ENCODE measurements around the gene STARD3. TPM values are rescaled to one million over a fixed set of nuclear protein-coding genes. Genes with fewer than 3 reads are reported as not detected.

STARD3 gene
- total and polyA plus RNA-seq, 9 donors = 34.5 to 55.9 (median 44.3) TPM

DNA sequence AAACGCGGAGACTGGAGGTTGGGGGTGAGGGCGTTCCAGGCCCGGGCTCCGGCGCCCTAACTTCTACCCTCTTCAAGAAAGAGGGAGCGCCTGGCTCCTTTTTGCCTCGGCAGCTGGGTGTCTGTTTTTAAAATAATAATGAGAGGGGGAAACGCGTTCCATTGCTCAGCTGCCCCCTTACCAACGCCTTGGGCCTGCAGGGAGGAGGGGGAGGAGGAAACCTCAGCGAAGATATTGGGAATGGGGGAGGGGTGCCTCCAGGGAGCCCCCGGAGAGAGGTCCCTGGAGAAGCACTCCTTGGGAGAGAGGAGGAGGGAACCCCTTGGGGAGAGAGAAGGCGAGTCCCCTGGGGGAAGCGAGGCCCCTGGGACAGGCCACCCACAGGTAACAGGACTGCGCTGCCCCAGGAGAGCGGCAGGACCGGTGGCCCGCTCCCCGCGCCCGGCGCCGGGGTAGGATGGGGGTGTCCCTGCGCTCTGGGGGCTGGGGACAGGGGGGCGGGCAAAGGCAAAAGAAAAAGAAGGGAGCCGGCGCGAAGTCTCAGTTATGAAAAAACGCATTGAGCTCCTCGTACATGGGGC is 31.9 kb upstream of the STARD3 start:
- Histone ChIP-seq H3K4me1 (ENCODE audit: insufficient read depth) (peaks cover 5% of the 10 kb centered on the region), H3K27ac (no peak overlapping the region), H3K4me3 (no peak overlapping the region), H3K9me3 (no peaks in the 10 kb centered on the region), H3K27me3 (peaks cover 2% of the 10 kb centered on the region), H3K36me3 (no peaks in the 10 kb centered on the region)
- WGBS, 3 donors = 2 to 4% (median 4%) methylated on average over 30 to 31 of the region's 31 CpGs
- TF ChIP-seq, protein P1, sequence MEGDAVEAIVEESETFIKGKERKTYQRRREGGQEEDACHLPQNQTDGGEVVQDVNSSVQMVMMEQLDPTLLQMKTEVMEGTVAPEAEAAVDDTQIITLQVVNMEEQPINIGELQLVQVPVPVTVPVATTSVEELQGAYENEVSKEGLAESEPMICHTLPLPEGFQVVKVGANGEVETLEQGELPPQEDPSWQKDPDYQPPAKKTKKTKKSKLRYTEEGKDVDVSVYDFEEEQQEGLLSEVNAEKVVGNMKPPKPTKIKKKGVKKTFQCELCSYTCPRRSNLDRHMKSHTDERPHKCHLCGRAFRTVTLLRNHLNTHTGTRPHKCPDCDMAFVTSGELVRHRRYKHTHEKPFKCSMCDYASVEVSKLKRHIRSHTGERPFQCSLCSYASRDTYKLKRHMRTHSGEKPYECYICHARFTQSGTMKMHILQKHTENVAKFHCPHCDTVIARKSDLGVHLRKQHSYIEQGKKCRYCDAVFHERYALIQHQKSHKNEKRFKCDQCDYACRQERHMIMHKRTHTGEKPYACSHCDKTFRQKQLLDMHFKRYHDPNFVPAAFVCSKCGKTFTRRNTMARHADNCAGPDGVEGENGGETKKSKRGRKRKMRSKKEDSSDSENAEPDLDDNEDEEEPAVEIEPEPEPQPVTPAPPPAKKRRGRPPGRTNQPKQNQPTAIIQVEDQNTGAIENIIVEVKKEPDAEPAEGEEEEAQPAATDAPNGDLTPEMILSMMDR (IDR thresholded peaks at IDR 0.05) = no peak
- TF ChIP-seq POLR2A (IDR thresholded peaks at IDR 0.05) = no peak
- TF ChIP-seq EP300 (IDR thresholded peaks at IDR 0.05) = no peak
- intact Hi-C loops (cut with DNase I) = no loop called here
- DNase-seq = no peak

DNA sequence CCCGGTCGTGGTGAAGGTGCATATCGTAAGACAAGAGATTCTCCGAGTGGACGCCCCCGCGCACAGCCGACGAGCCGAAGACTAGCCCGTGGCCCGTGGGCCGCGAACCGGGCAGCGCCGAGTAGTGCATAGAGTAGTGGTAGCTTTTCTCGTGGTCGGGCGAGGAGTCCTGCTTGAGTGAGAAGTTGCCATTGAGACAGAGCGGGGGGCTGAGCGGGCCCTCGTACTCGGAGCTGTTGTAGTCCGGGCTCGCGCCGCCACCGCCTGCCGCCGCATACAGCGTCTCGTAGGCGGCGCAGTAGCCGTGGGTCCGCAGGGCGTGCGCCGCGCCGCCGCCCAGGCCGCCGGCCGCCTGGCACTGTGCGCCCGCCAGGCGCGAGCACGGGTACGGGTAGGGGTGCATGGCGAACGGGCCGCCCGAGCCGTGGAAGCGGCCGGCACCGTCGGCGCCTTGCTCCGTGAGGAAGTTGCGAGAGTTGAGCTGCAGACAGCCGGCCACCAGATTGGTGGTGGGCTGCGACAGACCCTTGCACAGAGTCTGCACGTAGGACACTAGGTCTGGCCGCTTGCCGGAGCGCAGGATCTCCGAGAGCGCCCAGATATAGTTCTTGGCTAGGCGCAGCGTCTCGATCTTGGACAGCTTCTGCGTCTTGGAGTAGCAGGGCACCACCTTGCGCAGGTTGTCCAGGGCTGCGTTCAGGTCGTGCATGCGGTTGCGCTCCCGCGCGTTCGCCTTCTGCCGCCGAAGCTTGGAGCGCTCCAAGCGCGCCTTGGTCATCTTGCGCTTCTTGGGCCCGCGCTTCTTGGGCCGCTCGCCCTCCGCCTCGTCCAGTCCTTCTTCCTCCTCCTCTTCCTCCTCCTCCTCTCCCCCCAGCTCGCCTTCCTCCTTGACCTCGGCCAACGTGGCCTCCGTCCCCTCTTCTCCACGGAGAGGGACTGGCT is 31.2 kb upstream of the STARD3 start:
- intact Hi-C loops (cut with DNase I) = no loop called here
- DNase-seq = no peak
- 1 to 2% (median 1%) methylated on average over 83 to 102 of the region's 102 CpGs for WGBS, 3 donors
- Histone ChIP-seq H3K9me3 (no peaks in the 10 kb centered on the region), H3K27me3 (peaks cover 2% of the 10 kb centered on the region), H3K4me3 (no peak overlapping the region), H3K27ac (no peak overlapping the region), H3K4me1 (ENCODE audit: insufficient read depth) (peaks cover 5% of the 10 kb centered on the region), H3K36me3 (no peaks in the 10 kb centered on the region)
- TF ChIP-seq EP300 (IDR thresholded peaks at IDR 0.05) = no peak
- TF ChIP-seq POLR2A (IDR thresholded peaks at IDR 0.05) = no peak
- TF ChIP-seq, protein P1 (IDR thresholded peaks at IDR 0.05) = no peak

DNA sequence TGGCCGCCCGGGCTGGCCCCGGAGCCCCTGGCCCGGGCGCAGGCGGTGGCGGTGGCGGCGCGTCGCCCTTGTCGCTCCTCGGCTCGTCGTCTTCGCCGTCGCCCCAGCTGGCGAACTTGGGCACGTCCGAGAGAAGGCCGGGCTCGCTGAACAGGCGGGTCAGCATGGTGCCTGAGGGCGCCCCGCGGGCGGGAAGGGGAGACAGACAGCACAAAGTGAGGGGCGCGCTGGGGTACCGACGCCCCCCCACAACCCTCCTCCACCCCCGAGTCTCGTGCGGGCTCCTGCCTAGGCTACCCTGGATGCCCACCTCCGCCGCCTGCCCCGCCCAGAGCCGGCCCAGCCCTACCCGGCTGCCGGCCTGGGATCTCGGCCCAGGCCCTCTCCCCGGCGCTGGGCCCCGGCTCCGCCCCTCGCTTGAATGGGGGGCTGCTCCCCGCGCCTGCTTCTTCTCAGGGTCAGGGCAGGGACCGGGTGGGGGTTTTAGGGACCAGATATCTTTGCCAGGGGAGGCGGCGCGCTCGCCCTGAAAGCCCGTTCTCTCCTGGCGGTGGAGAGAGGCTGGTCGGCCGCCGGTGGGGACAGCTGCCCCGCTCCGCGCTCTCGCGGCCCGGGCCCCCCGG is 30.4 kb upstream of the STARD3 start:
- intact Hi-C loops (cut with DNase I) = no loop called here
- H3K27ac ChIP-seq = no peak overlapping the region
- H3K4me3 ChIP-seq = no peak overlapping the region
- WGBS, 3 donors = 0 to 1% (median 0%) methylated on average over 34 to 66 of the region's 66 CpGs
- no peaks in the 10 kb centered on the region for H3K9me3 ChIP-seq
- peaks cover 5% of the 10 kb centered on the region for H3K4me1 ChIP-seq (ENCODE audit: insufficient read depth)
- no peak for DNase-seq
- H3K27me3 ChIP-seq = peaks cover 2% of the 10 kb centered on the region
- TF ChIP-seq, protein P1 (IDR thresholded peaks at IDR 0.05) = no peak
- TF ChIP-seq EP300 (IDR thresholded peaks at IDR 0.05) (no peak), POLR2A (IDR thresholded peaks at IDR 0.05) (no peak)
- no peaks in the 10 kb centered on the region for H3K36me3 ChIP-seq

DNA sequence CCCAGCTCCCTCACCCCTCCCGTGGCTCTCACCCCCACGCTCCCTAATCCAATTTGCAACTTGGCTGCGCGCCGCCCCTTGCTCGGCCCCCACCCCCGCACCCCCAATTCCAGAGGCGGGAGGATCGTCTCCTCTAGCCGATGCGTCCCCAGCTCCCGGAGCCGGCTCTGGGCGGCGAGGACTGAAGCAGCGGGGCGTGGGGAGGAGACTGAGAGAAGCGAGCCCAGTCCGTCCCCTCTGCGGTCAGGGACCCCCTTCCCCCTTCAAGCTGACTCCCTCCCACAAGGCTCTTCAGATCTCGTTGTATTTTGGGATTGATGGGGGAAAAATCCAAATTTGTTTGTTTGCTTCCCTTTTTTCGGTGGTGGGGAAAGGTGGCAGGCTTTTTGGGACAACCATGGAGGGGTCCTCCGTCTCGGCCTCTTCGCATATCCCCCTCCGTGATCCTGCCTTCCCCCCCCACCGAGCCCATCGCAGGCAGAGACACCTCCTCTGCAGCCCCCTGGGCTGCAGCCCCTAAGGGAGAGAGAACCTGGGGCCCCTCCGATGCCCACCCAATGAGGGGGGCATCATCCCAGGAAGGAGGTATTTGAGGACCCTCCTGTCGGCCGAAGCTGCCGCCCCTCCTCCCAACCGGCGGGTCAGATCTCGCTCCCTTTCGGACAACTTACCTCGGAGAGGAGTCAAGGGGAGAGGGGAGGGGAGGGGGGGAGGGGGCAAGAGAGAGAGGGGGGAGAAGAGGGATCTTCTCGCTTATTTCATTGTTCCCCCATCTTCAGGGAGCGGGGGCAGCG is 29.7 kb upstream of the STARD3 start:
- Histone ChIP-seq H3K9me3 (no peaks in the 10 kb centered on the region), H3K27me3 (peaks cover 2% of the 10 kb centered on the region), H3K4me1 (ENCODE audit: insufficient read depth) (peaks cover 5% of the 10 kb centered on the region), H3K36me3 (no peaks in the 10 kb centered on the region), H3K4me3 (no peak overlapping the region), H3K27ac (no peak overlapping the region)
- TF ChIP-seq EP300 (IDR thresholded peaks at IDR 0.05) = no peak
- TF ChIP-seq POLR2A (IDR thresholded peaks at IDR 0.05) = no peak
- TF ChIP-seq, protein P1 (IDR thresholded peaks at IDR 0.05) = no peak
- no peak for DNase-seq
- intact Hi-C loops (cut with DNase I) = no loop called here
- 1 to 3% (median 2%) methylated on average over 36 to 39 of the region's 40 CpGs for WGBS, 3 donors

Data from ovary (tissue), 9 donors.